Natural killer cell treated with Interleukin-12 subunit alpha and Interleukin-12 subunit beta and Interleukin-15 and Interleukin-18, amount 100 ng/mL, for 72 hours (primary cell): ENCODE results near the gene QSOX2. TPM values are rescaled to one million over a fixed set of nuclear protein-coding genes. Genes with fewer than 3 reads are reported as not detected.
A peak's percentile ranks its signal among the peaks of the same experiment; 100 is the strongest.

Experiments
- ATAC-seq, 2 donors: fragments of 150-1000 bp; cut with Tn5 transposase in 1 of 2; sonication (Bioruptor Pico), chemical (Tn5 transposase) in 1 of 2; 2 replicates each; pipeline ENCODE4 v1.10.0; 2021
- DNase-seq: peaks from one replicate; pipeline ENCODE4 v3.0.0; 2022; ENCODE audit warnings: low spot score
- H3K27ac Mint-ChIP-seq, 2 donors: 1 replicate in 1 of 2; 2 replicates in 1 of 2; pipeline ENCODE4 v1.8.0; 2022; ENCODE audit warnings: mixed read lengths in 2 of 2, mild to moderate bottlenecking in 1 of 2, moderate library complexity in 1 of 2
- H3K27me3 Mint-ChIP-seq, 2 donors: 1 replicate in 1 of 2; 2 replicates in 1 of 2; pipeline ENCODE4 v1.8.0; 2022; ENCODE audit warnings: mixed read lengths in 2 of 2
- H3K36me3 Mint-ChIP-seq: one replicate; pipeline ENCODE4 v1.8.0; 2022; ENCODE audit warnings: mixed read lengths
- H3K4me1 Mint-ChIP-seq, 2 donors: 1 replicate in 1 of 2; 2 replicates in 1 of 2; pipeline ENCODE4 v1.8.0; 2022; ENCODE audit warnings: low read depth in 2 of 2, mixed read lengths in 2 of 2, mild to moderate bottlenecking in 1 of 2
- H3K4me3 Mint-ChIP-seq: one replicate; pipeline ENCODE4 v1.8.0; 2022; ENCODE audit warnings: mixed read lengths
- H3K9me3 Mint-ChIP-seq: 2 replicates; pipeline ENCODE4 v1.8.0; 2022; ENCODE audit warnings: mixed read lengths
- total RNA-seq, 2 donors: library from RNA; stranded (reverse); gene quantifications; one replicate each; pipeline ENCODE4 v1.2.3, GENCODE V29; 2022

The QSOX2 gene
- total RNA-seq, 2 donors from 2014 or later: 16.4 to 27.3 TPM

GRCh38 chr9:136193127-136193890 lies 52.3 kb downstream of the QSOX2 start:
- Mint-ChIP-seq H3K4me3 (no peak overlapping the region), H3K36me3 (no peaks in the 10 kb centered on the region), H3K27me3 (peaks cover 19 to 21% of the 10 kb centered on the region in 2 donors), H3K9me3 (no peaks in the 10 kb centered on the region), H3K27ac (no peak overlapping the region), H3K4me1 (peaks cover 0 to 3% of the 10 kb centered on the region in 2 donors)
- no peak for DNase-seq
- no peak for ATAC-seq

GRCh38 chr9:136192289-136193126 lies 53.1 kb downstream of the QSOX2 start:
- H3K27me3 Mint-ChIP-seq: peaks cover 16 to 19% of the 10 kb centered on the region in 2 donors
- H3K27ac Mint-ChIP-seq: no peak overlapping the region
- no peaks in the 10 kb centered on the region for H3K9me3 Mint-ChIP-seq
- H3K4me3 Mint-ChIP-seq: no peak overlapping the region
- ATAC-seq: no peak
- no peaks in the 10 kb centered on the region for H3K36me3 Mint-ChIP-seq
- no peak for DNase-seq
- peaks cover 0 to 3% of the 10 kb centered on the region in 2 donors for H3K4me1 Mint-ChIP-seq

- Mint-ChIP-seq H3K27me3 (peaks cover 16 to 19% of the 10 kb centered on the region in 2 donors), H3K4me3 (no peak overlapping the region), H3K36me3 (no peaks in the 10 kb centered on the region)
Observed at GRCh38 chr9:136191960-136192286, 53.7 kb downstream of the QSOX2 start.

GRCh38 chr9:136191099-136191959 lies 54.3 kb downstream of the QSOX2 start:
- no peaks in the 10 kb centered on the region for H3K4me1 Mint-ChIP-seq
- no peak for ATAC-seq
- no peak overlapping the region for H3K27ac Mint-ChIP-seq
- DNase-seq: no peak
- no peaks in the 10 kb centered on the region for H3K9me3 Mint-ChIP-seq
- peaks cover 11 to 13% of the 10 kb centered on the region in 2 donors for H3K27me3 Mint-ChIP-seq
- no peak overlapping the region for H3K4me3 Mint-ChIP-seq
- no peaks in the 10 kb centered on the region for H3K36me3 Mint-ChIP-seq

More at GRCh38 chr9:136191960-136192286, 53.7 kb downstream of the QSOX2 start:
- no peaks in the 10 kb centered on the region for H3K9me3 Mint-ChIP-seq
- no peak overlapping the region for H3K27ac Mint-ChIP-seq
- ATAC-seq (no peak), DNase-seq (no peak)
- peaks cover 0 to 3% of the 10 kb centered on the region in 2 donors for H3K4me1 Mint-ChIP-seq

- Mint-ChIP-seq H3K27ac (no peak overlapping the region), H3K4me3 (no peak overlapping the region), H3K9me3 (no peaks in the 10 kb centered on the region), H3K4me1 (no peaks in the 10 kb centered on the region), H3K27me3 (peaks cover 8 to 10% of the 10 kb centered on the region in 2 donors), H3K36me3 (no peaks in the 10 kb centered on the region)
- no peak for DNase-seq
- peak; percentile 7 to 38 for ATAC-seq
Observed at GRCh38 chr9:136190656-136191055, 55.0 kb downstream of the QSOX2 start.

- H3K36me3 Mint-ChIP-seq: no peaks in the 10 kb centered on the region
- H3K9me3 Mint-ChIP-seq: no peaks in the 10 kb centered on the region
- DNase-seq: no peak
- no peak overlapping the region for H3K4me3 Mint-ChIP-seq
- H3K27me3 Mint-ChIP-seq: peaks cover 8 to 10% of the 10 kb centered on the region in 2 donors
- no peak for ATAC-seq
- no peak overlapping the region for H3K27ac Mint-ChIP-seq
- H3K4me1 Mint-ChIP-seq: no peaks in the 10 kb centered on the region
Observed at GRCh38 chr9:136190237-136190601, 55.4 kb downstream of the QSOX2 start.

GRCh38 chr9:136189394-136190236 lies 56.0 kb downstream of the QSOX2 start:
- Mint-ChIP-seq H3K27ac (no peak overlapping the region), H3K4me3 (no peak overlapping the region), H3K9me3 (no peaks in the 10 kb centered on the region), H3K4me1 (no peaks in the 10 kb centered on the region), H3K27me3 (peaks cover 8 to 14% of the 10 kb centered on the region in 2 donors), H3K36me3 (no peaks in the 10 kb centered on the region)
- ATAC-seq (no peak), DNase-seq (no peak)

GRCh38 chr9:136187683-136188586 lies 57.7 kb downstream of the QSOX2 start:
- DNase-seq (no peak), ATAC-seq (no peak)
- Mint-ChIP-seq H3K27me3 (peaks cover 8 to 16% of the 10 kb centered on the region in 2 donors), H3K27ac (no peak overlapping the region), H3K4me3 (no peak overlapping the region), H3K4me1 (no peaks in the 10 kb centered on the region), H3K36me3 (no peaks in the 10 kb centered on the region), H3K9me3 (no peaks in the 10 kb centered on the region)

- H3K27ac Mint-ChIP-seq: no peak overlapping the region
- peaks cover 8 to 16% of the 10 kb centered on the region in 2 donors for H3K27me3 Mint-ChIP-seq
- no peaks in the 10 kb centered on the region for H3K9me3 Mint-ChIP-seq
- H3K4me1 Mint-ChIP-seq: no peaks in the 10 kb centered on the region
- ATAC-seq: no peak
- no peak overlapping the region for H3K4me3 Mint-ChIP-seq
- DNase-seq: no peak
- H3K36me3 Mint-ChIP-seq: no peaks in the 10 kb centered on the region
Observed at GRCh38 chr9:136187197-136187596, 58.4 kb downstream of the QSOX2 start.

- no peak for DNase-seq
- no peak overlapping the region for H3K4me3 Mint-ChIP-seq
- no peak for ATAC-seq
- no peaks in the 10 kb centered on the region for H3K9me3 Mint-ChIP-seq
- no peaks in the 10 kb centered on the region for H3K36me3 Mint-ChIP-seq
- H3K27ac Mint-ChIP-seq: no peak overlapping the region
- peaks cover 8 to 12% of the 10 kb centered on the region in 2 donors for H3K27me3 Mint-ChIP-seq
- H3K4me1 Mint-ChIP-seq: no peaks in the 10 kb centered on the region
Observed at GRCh38 chr9:136186386-136186785, 59.2 kb downstream of the QSOX2 start.

GRCh38 chr9:136185596-136186366 lies 59.8 kb downstream of the QSOX2 start:
- peaks cover 3 to 6% of the 10 kb centered on the region in 2 donors for H3K27me3 Mint-ChIP-seq
- H3K9me3 Mint-ChIP-seq: no peaks in the 10 kb centered on the region
- no peaks in the 10 kb centered on the region for H3K36me3 Mint-ChIP-seq
- peak in 1 of 2 donors; percentile 24 for ATAC-seq
- H3K27ac Mint-ChIP-seq: no peak overlapping the region
- no peak overlapping the region for H3K4me3 Mint-ChIP-seq
- no peak for DNase-seq
- no peaks in the 10 kb centered on the region for H3K4me1 Mint-ChIP-seq

- ATAC-seq: no peak
- Mint-ChIP-seq H3K4me1 (no peaks in the 10 kb centered on the region), H3K27ac (no peak overlapping the region), H3K4me3 (no peak overlapping the region), H3K27me3 (peaks cover 3 to 6% of the 10 kb centered on the region in 2 donors), H3K36me3 (no peaks in the 10 kb centered on the region), H3K9me3 (no peaks in the 10 kb centered on the region)
- DNase-seq: no peak
Observed at GRCh38 chr9:136185066-136185465, 60.5 kb downstream of the QSOX2 start.
